Measurements from ENCODE around the gene EHMT1. TPM values are rescaled to one million over a fixed set of nuclear protein-coding genes. Genes with fewer than 3 reads are reported as not detected.

EHMT1 gene
- polyA plus RNA-seq, 3 donors: 10.1 to 46.5 (median 15.0) TPM

- Histone ChIP-seq H3K79me2 (ENCODE audit: insufficient read depth, low read length) (no peaks in the 10 kb centered on the region), H3K4me3 (replicated peaks in 1 of 3; ENCODE audit: low read depth in 2 of 3, low read length in 3 of 3) (no peak overlapping the region), H3K27me3 (ENCODE audit: control insufficient read depth in 2 of 2, insufficient read depth in 2 of 2, low read length in 2 of 2) (no peaks in the 10 kb centered on the region), H3K4me2 (replicated peaks; ENCODE audit: extremely low read depth, low read length, poor library complexity, severe bottlenecking) (no peak overlapping the region), H3K9ac (ENCODE audit: insufficient read depth, low read length, poor library complexity, severe bottlenecking) (no peak overlapping the region), H3K27ac (ENCODE audit: low read depth in 1 of 2, low read length in 2 of 2) (no peak overlapping the region), H2AFZ (ENCODE audit: insufficient read depth, low read depth, low read length, poor library complexity, severe bottlenecking) (no peak overlapping the region), H4K20me1 (ENCODE audit: insufficient read depth, low read length) (peaks cover 4% of the 10 kb centered on the region), H3K36me3 (replicated peaks in 1 of 2; ENCODE audit: control insufficient read depth in 1 of 2, insufficient read depth in 2 of 2, low read length in 2 of 2) (peaks cover 83 to 98% of the 10 kb centered on the region in 2 donors), H3K4me1 (ENCODE audit: control insufficient read depth in 1 of 2, insufficient read depth in 2 of 2, low read length in 2 of 2) (no peaks in the 10 kb centered on the region), H3K9me3 (replicated peaks in 1 of 2; ENCODE audit: control insufficient read depth in 1 of 2, insufficient read depth in 1 of 2, low read length in 2 of 2) (peaks cover 12 to 17% of the 10 kb centered on the region in 2 donors)
- intact Hi-C loops (cut with micrococcal nuclease): no loop called here
- Mint-ChIP-seq H3K9me3 (peaks cover 8 to 19% (median 14%) of the 10 kb centered on the region in 7 donors), H3K4me1 (no peaks in the 10 kb centered on the region), H3K27ac (peak overlapping the region in 1 of 7 donors; percentile 60), H3K27me3 (ENCODE audit: low read depth in 3 of 3) (no peaks in the 10 kb centered on the region), H3K4me3 (no peak overlapping the region), H3K36me3 (peaks cover 86 to 93% of the 10 kb centered on the region in 2 donors)
- TF ChIP-seq, protein P1, sequence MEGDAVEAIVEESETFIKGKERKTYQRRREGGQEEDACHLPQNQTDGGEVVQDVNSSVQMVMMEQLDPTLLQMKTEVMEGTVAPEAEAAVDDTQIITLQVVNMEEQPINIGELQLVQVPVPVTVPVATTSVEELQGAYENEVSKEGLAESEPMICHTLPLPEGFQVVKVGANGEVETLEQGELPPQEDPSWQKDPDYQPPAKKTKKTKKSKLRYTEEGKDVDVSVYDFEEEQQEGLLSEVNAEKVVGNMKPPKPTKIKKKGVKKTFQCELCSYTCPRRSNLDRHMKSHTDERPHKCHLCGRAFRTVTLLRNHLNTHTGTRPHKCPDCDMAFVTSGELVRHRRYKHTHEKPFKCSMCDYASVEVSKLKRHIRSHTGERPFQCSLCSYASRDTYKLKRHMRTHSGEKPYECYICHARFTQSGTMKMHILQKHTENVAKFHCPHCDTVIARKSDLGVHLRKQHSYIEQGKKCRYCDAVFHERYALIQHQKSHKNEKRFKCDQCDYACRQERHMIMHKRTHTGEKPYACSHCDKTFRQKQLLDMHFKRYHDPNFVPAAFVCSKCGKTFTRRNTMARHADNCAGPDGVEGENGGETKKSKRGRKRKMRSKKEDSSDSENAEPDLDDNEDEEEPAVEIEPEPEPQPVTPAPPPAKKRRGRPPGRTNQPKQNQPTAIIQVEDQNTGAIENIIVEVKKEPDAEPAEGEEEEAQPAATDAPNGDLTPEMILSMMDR (IDR thresholded peaks at IDR 0.05): no peak
- 97% methylated on average over 15 of the region's 16 CpGs for WGBS (ENCODE audit: insufficient coverage)
- DNase-seq: no peak
Observed at GRCh38 chr9:137758067-137758466, 139.3 kb downstream of the EHMT1 start.

- WGBS (ENCODE audit: insufficient coverage): 93% methylated on average over 7 of the region's 11 CpGs
- H3K36me3 Mint-ChIP-seq: peaks cover 84 to 93% of the 10 kb centered on the region in 2 donors
- peaks cover 8 to 14% (median 12%) of the 10 kb centered on the region in 7 donors for H3K9me3 Mint-ChIP-seq
- Histone ChIP-seq H3K9ac (ENCODE audit: insufficient read depth, low read length, poor library complexity, severe bottlenecking) (no peak overlapping the region), H3K27ac (ENCODE audit: low read depth in 1 of 2, low read length in 2 of 2) (no peak overlapping the region), H4K20me1 (ENCODE audit: insufficient read depth, low read length) (peaks cover 4% of the 10 kb centered on the region), H3K4me3 (replicated peaks in 1 of 3; ENCODE audit: low read depth in 2 of 3, low read length in 3 of 3) (no peak overlapping the region), H3K4me2 (replicated peaks; ENCODE audit: extremely low read depth, low read length, poor library complexity, severe bottlenecking) (no peak overlapping the region), H3K36me3 (replicated peaks in 1 of 2; ENCODE audit: control insufficient read depth in 1 of 2, insufficient read depth in 2 of 2, low read length in 2 of 2) (peaks cover 83 to 98% of the 10 kb centered on the region in 2 donors), H2AFZ (ENCODE audit: insufficient read depth, low read depth, low read length, poor library complexity, severe bottlenecking) (no peak overlapping the region), H3K4me1 (ENCODE audit: control insufficient read depth in 1 of 2, insufficient read depth in 2 of 2, low read length in 2 of 2) (no peaks in the 10 kb centered on the region), H3K27me3 (ENCODE audit: control insufficient read depth in 2 of 2, insufficient read depth in 2 of 2, low read length in 2 of 2) (no peaks in the 10 kb centered on the region), H3K9me3 (replicated peaks in 1 of 2; ENCODE audit: control insufficient read depth in 1 of 2, insufficient read depth in 1 of 2, low read length in 2 of 2) (peaks cover 12% of the 10 kb centered on the region in 2 donors), H3K79me2 (ENCODE audit: insufficient read depth, low read length) (no peaks in the 10 kb centered on the region)
- no peak for DNase-seq
- peak overlapping the region in 4 of 7 donors; percentile 30 to 79 (median 48) for H3K27ac Mint-ChIP-seq
- H3K27me3 Mint-ChIP-seq (ENCODE audit: low read depth in 3 of 3): peaks cover 0 to 2% (median 0%) of the 10 kb centered on the region in 3 donors
- no peaks in the 10 kb centered on the region for H3K4me1 Mint-ChIP-seq
- TF ChIP-seq, protein P1 (IDR thresholded peaks at IDR 0.05): no peak
- intact Hi-C loops (cut with micrococcal nuclease): no loop called here
- H3K4me3 Mint-ChIP-seq: no peak overlapping the region
Observed at GRCh38 chr9:137759117-137759516, 140.3 kb downstream of the EHMT1 start.
